ENCODE data around the gene ATF1.
"Not testable (repeated sequence)": the region's sequence is repeated elsewhere in the genome, so short reads cannot be mapped to it uniquely, and the experiment has no call there.

The ATF1 gene

DNA sequence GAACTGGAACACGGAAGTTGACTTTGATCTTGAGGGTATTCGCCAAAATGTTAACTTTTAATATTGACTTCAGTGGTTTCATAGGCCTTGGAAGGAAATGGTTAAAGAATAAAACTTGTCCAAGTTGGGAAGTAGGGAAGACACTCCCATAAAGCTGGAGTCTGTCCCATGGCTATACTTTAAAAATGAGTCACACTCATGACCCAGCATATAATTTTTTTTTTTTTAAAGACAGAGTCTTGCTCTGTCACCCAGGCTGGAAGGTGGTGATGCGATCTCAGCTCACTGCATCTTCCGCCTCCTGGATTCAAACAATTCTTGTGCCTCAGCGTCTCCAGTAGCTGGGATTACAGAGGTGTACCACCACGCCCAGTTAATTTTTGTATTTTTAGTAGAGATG, 98.4 kb downstream of the ATF1 start:
- DNase-seq (ENCODE audit: low read depth) = peak; percentile 34

- DNase-seq (ENCODE audit: low read depth) = no peak
Measured at GRCh38 chr12:50865266-50865665, 101.4 kb downstream of the ATF1 start.

DNA sequence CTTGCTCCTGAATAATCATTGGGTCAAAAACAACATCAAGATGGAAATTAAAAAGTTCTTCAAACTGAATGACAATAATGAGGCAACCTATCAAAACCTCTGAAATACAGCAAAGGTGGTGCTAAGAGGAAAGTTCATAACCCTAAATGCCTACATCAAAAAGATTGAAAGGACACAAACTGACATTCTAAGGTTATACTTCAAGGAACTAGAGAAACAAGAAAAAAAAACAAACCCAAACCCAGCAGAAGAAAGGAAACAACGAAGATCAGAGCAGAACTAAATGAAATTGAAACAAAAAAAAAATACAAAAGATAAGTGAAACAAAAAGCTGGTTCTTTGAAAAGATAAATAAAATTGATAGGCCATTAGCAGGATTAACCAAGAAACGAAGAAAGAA, 105.0 kb downstream of the ATF1 start:
- DNase-seq (ENCODE audit: low read depth) = not testable (repeated sequence)

Data from fibroblast of the conjunctiva (primary cell).